ENCODE data around the gene ZNG1A. TPM values are rescaled to one million over a fixed set of nuclear protein-coding genes. Genes with fewer than 3 reads are reported as not detected.
A peak's percentile ranks its signal among the peaks of the same experiment; 100 is the strongest.
"Not testable (repeated sequence)": the region's sequence is repeated elsewhere in the genome, so short reads cannot be mapped to it uniquely, and the experiment has no call there.

ZNG1A gene
- total RNA-seq, 2 donors from 2014 or later: 33.4 to 56.6 TPM

DNA sequence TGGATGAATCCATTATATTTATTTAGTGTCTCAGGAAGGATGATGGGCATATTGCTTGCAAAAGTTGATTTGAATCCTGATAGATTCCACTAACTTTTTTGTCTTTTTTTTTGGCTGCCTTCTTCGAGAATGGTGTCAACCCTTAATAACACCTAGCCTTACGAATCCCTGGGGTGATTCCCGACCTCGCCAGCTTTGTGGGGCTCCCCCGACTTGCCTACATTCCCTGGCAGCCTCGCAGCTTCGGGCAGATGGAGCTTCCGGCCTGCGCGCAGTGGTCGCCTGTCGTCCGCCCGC lies 35.4 kb upstream of the ZNG1A start:
- no peaks in the 10 kb centered on the region for H3K9me3 Mint-ChIP-seq
- no peaks in the 10 kb centered on the region for H3K36me3 Mint-ChIP-seq
- DNase-seq (ENCODE audit: low spot score): no peak
- no peaks in the 10 kb centered on the region for H3K27me3 Mint-ChIP-seq
- H3K4me3 Mint-ChIP-seq: peak overlapping the region; percentile 87
- ATAC-seq: no peak
- H3K27ac Mint-ChIP-seq: peak overlapping the region; percentile 51 to 60
- H3K4me1 Mint-ChIP-seq (ENCODE audit: low read depth in 2 of 2): peaks cover 16 to 21% of the 10 kb centered on the region in 2 donors

DNA sequence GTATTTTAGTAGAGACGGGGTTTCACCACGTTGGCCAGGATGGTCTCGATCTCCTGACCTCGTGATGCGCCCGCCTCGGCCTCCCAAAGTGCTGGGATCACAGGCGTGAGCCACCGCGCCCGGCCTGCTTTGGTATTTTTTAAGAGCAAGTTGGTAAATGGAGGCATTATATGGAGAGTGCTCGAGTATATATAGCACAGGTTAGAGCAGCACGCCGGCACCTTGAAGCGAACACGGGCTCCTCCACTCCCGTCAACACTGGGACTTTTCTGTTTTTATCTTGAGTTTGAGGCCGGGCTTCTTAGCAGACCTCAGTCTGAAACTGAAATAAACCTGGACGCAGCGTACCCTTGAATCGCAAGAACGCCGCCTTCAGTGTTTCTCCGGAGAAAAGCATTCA lies 35.0 kb upstream of the ZNG1A start:
- ATAC-seq; H3K27me3 Mint-ChIP-seq; DNase-seq (ENCODE audit: low spot score); H3K9me3 Mint-ChIP-seq; H3K36me3 Mint-ChIP-seq: not testable (repeated sequence)
- Mint-ChIP-seq H3K4me3 (peak overlapping the region; percentile 87), H3K27ac (peak overlapping the region; percentile 51 to 60), H3K4me1 (ENCODE audit: low read depth in 2 of 2) (peaks cover 17 to 21% of the 10 kb centered on the region in 2 donors)

DNA sequence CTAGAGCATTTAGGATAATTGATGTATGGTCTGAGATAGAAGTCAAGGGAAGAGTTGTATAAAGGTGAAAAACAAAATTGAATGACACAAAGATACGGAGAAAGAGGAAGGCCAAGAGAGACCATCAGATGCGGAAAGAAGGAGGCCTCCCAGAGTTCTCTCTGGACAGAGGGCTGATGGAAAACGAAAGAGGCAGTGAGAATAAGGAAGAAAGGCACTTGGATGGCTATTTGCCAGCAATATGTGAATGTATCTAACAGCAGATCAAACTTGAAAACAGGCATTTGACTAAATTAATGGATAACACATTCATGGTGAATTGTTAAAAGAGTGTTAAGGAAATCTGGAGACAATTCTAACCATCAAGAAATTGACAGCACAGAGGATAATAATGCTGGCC lies 33.4 kb upstream of the ZNG1A start:
- no peak for DNase-seq (ENCODE audit: low spot score)
- H3K36me3 Mint-ChIP-seq: no peaks in the 10 kb centered on the region
- H3K27me3 Mint-ChIP-seq: no peaks in the 10 kb centered on the region
- peaks cover 15 to 16% of the 10 kb centered on the region in 2 donors for H3K4me1 Mint-ChIP-seq (ENCODE audit: low read depth in 2 of 2)
- H3K4me3 Mint-ChIP-seq: no peak overlapping the region
- no peak overlapping the region for H3K27ac Mint-ChIP-seq
- ATAC-seq: no peak
- H3K9me3 Mint-ChIP-seq: no peaks in the 10 kb centered on the region

GRCh38 chr9:211557-211956 lies 32.7 kb upstream of the ZNG1A start:
- H3K9me3 Mint-ChIP-seq: no peaks in the 10 kb centered on the region
- no peak overlapping the region for H3K4me3 Mint-ChIP-seq
- DNase-seq (ENCODE audit: low spot score): no peak
- ATAC-seq: no peak
- no peaks in the 10 kb centered on the region for H3K36me3 Mint-ChIP-seq
- H3K27ac Mint-ChIP-seq: no peak overlapping the region
- H3K4me1 Mint-ChIP-seq (ENCODE audit: low read depth in 2 of 2): peaks cover 8% of the 10 kb centered on the region in 2 donors
- no peaks in the 10 kb centered on the region for H3K27me3 Mint-ChIP-seq

DNA sequence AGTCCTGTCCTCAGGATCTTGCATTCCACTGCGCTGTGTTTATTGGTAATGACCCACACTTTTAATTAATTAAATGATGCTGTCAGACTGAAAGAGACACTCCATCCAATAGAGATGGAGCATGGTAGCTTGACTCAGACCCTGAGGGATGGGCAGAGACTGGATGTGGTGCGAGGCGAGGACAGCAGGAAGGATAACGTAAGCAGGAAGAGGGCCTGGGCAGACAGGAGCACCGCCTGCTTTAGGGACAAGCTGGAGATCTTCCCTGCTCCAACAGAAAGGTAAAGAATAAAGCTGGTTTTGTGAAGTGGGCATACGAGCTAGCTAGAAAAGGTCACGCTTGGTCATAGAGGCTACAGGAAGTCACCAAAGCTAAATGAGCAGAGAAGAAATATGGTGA lies 32.2 kb upstream of the ZNG1A start:
- no peaks in the 10 kb centered on the region for H3K36me3 Mint-ChIP-seq
- H3K27me3 Mint-ChIP-seq: no peaks in the 10 kb centered on the region
- H3K27ac Mint-ChIP-seq: no peak overlapping the region
- H3K4me3 Mint-ChIP-seq: no peak overlapping the region
- no peak for ATAC-seq
- peaks cover 4 to 6% of the 10 kb centered on the region in 2 donors for H3K4me1 Mint-ChIP-seq (ENCODE audit: low read depth in 2 of 2)
- no peaks in the 10 kb centered on the region for H3K9me3 Mint-ChIP-seq
- no peak for DNase-seq (ENCODE audit: low spot score)

DNA sequence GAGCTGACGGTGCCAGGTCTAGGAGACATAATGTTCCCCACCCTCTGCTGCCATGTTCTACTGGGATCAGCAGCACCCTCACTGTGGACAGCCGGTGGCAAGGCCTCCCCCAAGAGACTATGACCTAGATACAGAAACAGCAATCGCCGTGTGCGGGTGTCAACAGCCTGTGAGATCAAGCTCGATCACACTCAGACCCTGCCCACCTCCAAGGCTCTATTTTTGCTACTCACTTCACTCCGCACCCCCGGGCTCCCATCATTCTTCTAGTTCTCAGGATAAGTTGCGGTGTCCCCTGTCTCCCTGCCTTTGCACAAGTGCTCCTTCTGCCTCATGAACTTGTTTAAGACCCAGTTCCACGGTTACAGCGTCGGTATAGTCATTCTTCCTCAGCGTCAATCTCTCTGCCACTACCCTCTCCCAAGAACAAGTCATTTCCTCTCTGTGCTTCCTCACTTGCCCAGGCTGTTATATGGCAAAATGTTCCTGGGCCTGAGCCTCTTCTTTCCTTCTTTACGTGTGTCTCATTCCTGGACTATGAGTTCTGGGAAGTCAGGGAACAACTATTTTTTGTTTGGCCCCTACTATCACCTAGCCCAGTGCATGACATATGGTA lies 30.4 kb upstream of the ZNG1A start:
- H3K36me3 Mint-ChIP-seq: no peaks in the 10 kb centered on the region
- no peak overlapping the region for H3K27ac Mint-ChIP-seq
- DNase-seq (ENCODE audit: low spot score) (no peak), ATAC-seq (no peak)
- H3K27me3 Mint-ChIP-seq: peaks cover 0 to 3% of the 10 kb centered on the region in 2 donors
- H3K9me3 Mint-ChIP-seq: no peaks in the 10 kb centered on the region
- peaks cover 0 to 4% of the 10 kb centered on the region in 2 donors for H3K4me1 Mint-ChIP-seq (ENCODE audit: low read depth in 2 of 2)
- H3K4me3 Mint-ChIP-seq: no peak overlapping the region

- H3K27ac Mint-ChIP-seq: no peak overlapping the region
- H3K4me1 Mint-ChIP-seq (ENCODE audit: low read depth in 2 of 2): peaks cover 0 to 4% of the 10 kb centered on the region in 2 donors
- peaks cover 0 to 6% of the 10 kb centered on the region in 2 donors for H3K27me3 Mint-ChIP-seq
- ATAC-seq (no peak), DNase-seq (ENCODE audit: low spot score) (no peak)
- H3K36me3 Mint-ChIP-seq: no peaks in the 10 kb centered on the region
- no peak overlapping the region for H3K4me3 Mint-ChIP-seq
- no peaks in the 10 kb centered on the region for H3K9me3 Mint-ChIP-seq
Measured at GRCh38 chr9:206481-206880, 27.6 kb upstream of the ZNG1A start.

GRCh38 chr9:199601-200000 lies 20.7 kb upstream of the ZNG1A start:
- H3K27me3 Mint-ChIP-seq; H3K4me3 Mint-ChIP-seq; H3K9me3 Mint-ChIP-seq; H3K4me1 Mint-ChIP-seq (ENCODE audit: low read depth in 2 of 2); H3K27ac Mint-ChIP-seq; H3K36me3 Mint-ChIP-seq; DNase-seq (ENCODE audit: low spot score); ATAC-seq: not testable (repeated sequence)

- not testable (repeated sequence) for H3K27me3 Mint-ChIP-seq; DNase-seq (ENCODE audit: low spot score); ATAC-seq; H3K4me1 Mint-ChIP-seq (ENCODE audit: low read depth in 2 of 2); H3K9me3 Mint-ChIP-seq; H3K36me3 Mint-ChIP-seq
- H3K27ac Mint-ChIP-seq: peak overlapping the region; percentile 68 to 92
- peak overlapping the region; percentile 94 for H3K4me3 Mint-ChIP-seq
Measured at GRCh38 chr9:178140-178825, 573 bp downstream of the ZNG1A start.

GRCh38 chr9:169757-170156 lies 9.1 kb downstream of the ZNG1A start:
- not testable (repeated sequence) for ATAC-seq; H3K27me3 Mint-ChIP-seq; H3K4me1 Mint-ChIP-seq (ENCODE audit: low read depth in 2 of 2); H3K27ac Mint-ChIP-seq; H3K4me3 Mint-ChIP-seq; H3K9me3 Mint-ChIP-seq; H3K36me3 Mint-ChIP-seq; DNase-seq (ENCODE audit: low spot score)

GRCh38 chr9:159871-160270 lies 19.0 kb downstream of the ZNG1A start:
- H3K4me3 Mint-ChIP-seq; H3K36me3 Mint-ChIP-seq; H3K27ac Mint-ChIP-seq; ATAC-seq; H3K27me3 Mint-ChIP-seq; DNase-seq (ENCODE audit: low spot score); H3K4me1 Mint-ChIP-seq (ENCODE audit: low read depth in 2 of 2); H3K9me3 Mint-ChIP-seq: not testable (repeated sequence)

DNA sequence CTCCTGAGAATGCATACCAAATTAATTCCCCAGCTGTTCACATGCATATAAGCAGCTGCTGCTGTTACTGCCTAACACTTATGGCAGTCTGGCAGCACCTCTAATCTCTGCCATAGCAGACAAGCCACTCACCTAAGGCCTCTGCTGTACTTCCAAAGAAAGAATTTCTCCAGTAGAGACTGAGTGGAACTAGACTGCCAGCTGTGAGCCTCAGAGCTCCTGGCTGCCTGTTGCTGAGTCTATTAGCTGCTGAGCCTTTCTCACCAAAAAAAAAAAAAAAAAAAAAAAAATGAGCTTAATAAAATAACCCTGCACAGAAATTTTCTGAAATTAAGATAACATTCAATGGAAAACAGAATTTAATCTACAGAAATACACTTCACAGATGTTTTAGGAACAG lies 27.7 kb downstream of the ZNG1A start:
- not testable (repeated sequence) for ATAC-seq; H3K9me3 Mint-ChIP-seq; H3K36me3 Mint-ChIP-seq; H3K27ac Mint-ChIP-seq; H3K4me1 Mint-ChIP-seq (ENCODE audit: low read depth in 2 of 2); DNase-seq (ENCODE audit: low spot score); H3K27me3 Mint-ChIP-seq; H3K4me3 Mint-ChIP-seq

DNA sequence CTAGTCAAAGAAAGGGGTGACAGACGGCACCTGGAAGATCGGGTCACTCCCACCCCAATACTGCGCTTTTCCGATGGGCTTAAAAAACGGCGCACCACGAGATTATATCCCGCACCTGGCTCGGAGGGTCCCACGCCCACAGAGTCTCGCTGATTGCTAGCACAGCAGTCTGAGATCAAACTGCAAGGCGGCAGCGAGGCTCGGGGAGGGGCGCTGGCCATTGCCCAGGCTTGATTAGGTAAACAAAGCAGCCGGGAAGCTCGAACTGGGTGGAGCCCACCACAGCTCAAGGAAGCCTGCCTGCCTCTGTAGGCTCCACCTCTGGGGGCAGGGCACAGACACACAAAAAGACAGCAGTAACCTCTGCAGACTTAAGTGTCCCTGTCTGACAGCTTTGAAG lies 39.0 kb downstream of the ZNG1A start:
- H3K9me3 Mint-ChIP-seq; ATAC-seq; H3K27ac Mint-ChIP-seq; H3K27me3 Mint-ChIP-seq; H3K4me1 Mint-ChIP-seq (ENCODE audit: low read depth in 2 of 2); H3K36me3 Mint-ChIP-seq; DNase-seq (ENCODE audit: low spot score); H3K4me3 Mint-ChIP-seq: not testable (repeated sequence)

GRCh38 chr9:117995-118467 lies 60.8 kb downstream of the ZNG1A start, which contains the start of gene FOXD4:
Gene FOXD4 (minus strand): TSS chr9:118417. CDS start chr9:118119, 298 bp downstream.
- not testable (repeated sequence) for H3K9me3 Mint-ChIP-seq; H3K36me3 Mint-ChIP-seq; ATAC-seq; DNase-seq (ENCODE audit: low spot score); H3K27ac Mint-ChIP-seq
- H3K4me3 Mint-ChIP-seq: peak within 1 kb of the TSS; percentile 22
- H3K27me3 Mint-ChIP-seq: peaks cover 17 to 21% of the 10 kb centered on the region in 2 donors
- peaks cover 6 to 14% of the 10 kb centered on the region in 2 donors for H3K4me1 Mint-ChIP-seq (ENCODE audit: low read depth in 2 of 2)
